Neural cell (in vitro differentiated cells): ENCODE data around the gene CD101. TPM values are rescaled to one million over a fixed set of nuclear protein-coding genes. Genes with fewer than 3 reads are reported as not detected.

Source experiments
- H2AFZ ChIP-seq: fragments of 200-600, 300-800 bp; sonication (generic), shearing (Covaris generic); 2 replicates; pipeline ENCODE4 v1.6.0; 2014; ENCODE audit warnings: low read depth, mild to moderate bottlenecking, antibody characterized with exemption, low read length, moderate library complexity
- H3F3A ChIP-seq: fragments of 200-600 bp; shearing (Covaris generic); 2 replicates; pipeline ENCODE4 v1.6.1; 2016; ENCODE audit warnings: mild to moderate bottlenecking, moderate library complexity, mixed read lengths, antibody characterized with exemption, low read length; ENCODE audit not compliant: insufficient read depth, poor library complexity, severe bottlenecking
- H3K27ac ChIP-seq: fragments of 200-600, 300-800 bp; sonication (generic), shearing (Covaris generic); 2 replicates; pipeline ENCODE4 v1.5.1; 2014; ENCODE audit warnings: mild to moderate bottlenecking, low read length, moderate library complexity
- H3K27me3 ChIP-seq: fragments of 300-800, 200-600 bp; sonication (generic), shearing (Covaris generic); 2 replicates; pipeline ENCODE4 v1.6.0; 2014; ENCODE audit warnings: mild to moderate bottlenecking, low read depth, low read length, moderate library complexity; ENCODE audit not compliant: insufficient read depth
- H3K36me3 ChIP-seq: fragments of 300-800, 200-600 bp; sonication (generic), shearing (Covaris generic); 2 replicates; pipeline ENCODE4 v1.5.1; 2014; ENCODE audit warnings: mild to moderate bottlenecking, antibody characterized with exemption, low read length, moderate library complexity; ENCODE audit not compliant: insufficient read depth
- H3K4me2 ChIP-seq: fragments of 300-800, 200-600 bp; sonication (generic), shearing (Covaris generic); 2 replicates; pipeline ENCODE4 v1.6.0; 2014; ENCODE audit warnings: mild to moderate bottlenecking, low read length
- H3K4me3 ChIP-seq: fragments of 300-800, 200-600 bp; sonication (generic), shearing (Covaris generic); 2 replicates; pipeline ENCODE4 v1.5.1; 2014; ENCODE audit warnings: mild to moderate bottlenecking, low read length, moderate library complexity
- H3K79me2 ChIP-seq: fragments of 200-600 bp; shearing (Covaris generic); replicated peaks from 2 replicates; pipeline ENCODE4 v1.6.0; 2014; ENCODE audit warnings: mild to moderate bottlenecking, low read length, moderate library complexity; ENCODE audit not compliant: insufficient read depth
- H3K9ac ChIP-seq: fragments of 300-800, 200-600 bp; sonication (generic), shearing (Covaris generic); 2 replicates; pipeline ENCODE4 v1.6.1; 2016; ENCODE audit warnings: mild to moderate bottlenecking, low read length, mixed read lengths
- H3K9me2 ChIP-seq: fragments of 200-600 bp; shearing (Covaris generic); 2 replicates; pipeline ENCODE4 v1.6.1; 2016; ENCODE audit warnings: mild to moderate bottlenecking, low read length, mixed read lengths; ENCODE audit not compliant: insufficient read depth
- H3K9me3 ChIP-seq: fragments of 200-600, 300-800 bp; sonication (generic), shearing (Covaris generic); 2 replicates; pipeline ENCODE4 v1.6.1; 2016; ENCODE audit warnings: mild to moderate bottlenecking, mixed run types, low read length, moderate library complexity, mixed read lengths
- H4K20me1 ChIP-seq: fragments of 200-600 bp; shearing (Covaris generic); 2 replicates; pipeline ENCODE4 v1.6.1; 2016; ENCODE audit warnings: mild to moderate bottlenecking, mixed run types; ENCODE audit not compliant: insufficient read depth
- EP300 ChIP-seq: fragments of 450-650 bp; conservative IDR thresholded peaks from 2 replicates; pipeline ENCODE4 v1.6.1; 2014; ENCODE audit warnings: antibody characterized with exemption, mild to moderate bottlenecking, moderate library complexity; ENCODE audit not compliant: poor library complexity, severe bottlenecking
- EZH2 ChIP-seq: fragments of 200-600, 300-800 bp; shearing (Covaris generic), sonication (generic); IDR thresholded peaks from 2 replicates; pipeline ENCODE4 v1.6.1; 2014; ENCODE audit warnings: antibody characterized with exemption, low read length, borderline replicate concordance, mild to moderate bottlenecking; ENCODE audit not compliant: insufficient read depth, poor library complexity, severe bottlenecking
- MXI1 ChIP-seq: fragments of 450-650 bp; conservative IDR thresholded peaks from 2 replicates; pipeline ENCODE4 v1.6.1; 2014; ENCODE audit warnings: antibody characterized with exemption, mild to moderate bottlenecking; ENCODE audit not compliant: poor library complexity, severe bottlenecking
- POLR2AphosphoS5 ChIP-seq: IDR thresholded peaks from 2 replicates; pipeline ENCODE4 v1.6.1; 2012
- RAD21 ChIP-seq: fragments of 450-650 bp; conservative IDR thresholded peaks from 2 replicates; pipeline ENCODE4 v1.6.1; 2014; ENCODE audit warnings: antibody characterized with exemption, mild to moderate bottlenecking, moderate library complexity
- SMC3 ChIP-seq: fragments of 450-650 bp; conservative IDR thresholded peaks from 2 replicates; pipeline ENCODE4 v1.6.1; 2014; ENCODE audit warnings: antibody characterized with exemption, mild to moderate bottlenecking, moderate library complexity; ENCODE audit not compliant: poor library complexity
- TAF1 ChIP-seq: IDR thresholded peaks from 2 replicates; pipeline ENCODE4 v1.6.1; 2012; ENCODE audit warnings: low read depth
- polyA plus RNA-seq: library from polyadenylated mRNA; depleted of rRNA; stranded (reverse); fragments of >200 nt; gene quantifications from 2 replicates; pipeline ENCODE4 v1.2.3, GENCODE V29; 2014
- TF ChIP-seq, protein P1 (sequence below): IDR thresholded peaks from 2 replicates; pipeline ENCODE4 v1.6.1; 2012; ENCODE audit warnings: borderline replicate concordance
- TF ChIP-seq, protein P2 (sequence below): fragments of 450-650 bp; IDR thresholded peaks from 2 replicates; pipeline ENCODE4 v1.5.1; 2014; ENCODE audit warnings: antibody characterized with exemption, mild to moderate bottlenecking, moderate library complexity; ENCODE audit not compliant: poor library complexity, severe bottlenecking

Gene CD101
- polyA plus RNA-seq, 1 donor from 2014 or later = 1.4 TPM

GRCh38 chr1:116997066-116997465 is 4.5 kb upstream of the CD101 start:
- no peak overlapping the region for H3K9ac ChIP-seq
- H3K27ac ChIP-seq = no peak overlapping the region
- H4K20me1 ChIP-seq = no peaks in the 10 kb centered on the region
- no peaks in the 10 kb centered on the region for H3K27me3 ChIP-seq
- H3F3A ChIP-seq = no peaks in the 10 kb centered on the region
- TF ChIP-seq, protein P1, sequence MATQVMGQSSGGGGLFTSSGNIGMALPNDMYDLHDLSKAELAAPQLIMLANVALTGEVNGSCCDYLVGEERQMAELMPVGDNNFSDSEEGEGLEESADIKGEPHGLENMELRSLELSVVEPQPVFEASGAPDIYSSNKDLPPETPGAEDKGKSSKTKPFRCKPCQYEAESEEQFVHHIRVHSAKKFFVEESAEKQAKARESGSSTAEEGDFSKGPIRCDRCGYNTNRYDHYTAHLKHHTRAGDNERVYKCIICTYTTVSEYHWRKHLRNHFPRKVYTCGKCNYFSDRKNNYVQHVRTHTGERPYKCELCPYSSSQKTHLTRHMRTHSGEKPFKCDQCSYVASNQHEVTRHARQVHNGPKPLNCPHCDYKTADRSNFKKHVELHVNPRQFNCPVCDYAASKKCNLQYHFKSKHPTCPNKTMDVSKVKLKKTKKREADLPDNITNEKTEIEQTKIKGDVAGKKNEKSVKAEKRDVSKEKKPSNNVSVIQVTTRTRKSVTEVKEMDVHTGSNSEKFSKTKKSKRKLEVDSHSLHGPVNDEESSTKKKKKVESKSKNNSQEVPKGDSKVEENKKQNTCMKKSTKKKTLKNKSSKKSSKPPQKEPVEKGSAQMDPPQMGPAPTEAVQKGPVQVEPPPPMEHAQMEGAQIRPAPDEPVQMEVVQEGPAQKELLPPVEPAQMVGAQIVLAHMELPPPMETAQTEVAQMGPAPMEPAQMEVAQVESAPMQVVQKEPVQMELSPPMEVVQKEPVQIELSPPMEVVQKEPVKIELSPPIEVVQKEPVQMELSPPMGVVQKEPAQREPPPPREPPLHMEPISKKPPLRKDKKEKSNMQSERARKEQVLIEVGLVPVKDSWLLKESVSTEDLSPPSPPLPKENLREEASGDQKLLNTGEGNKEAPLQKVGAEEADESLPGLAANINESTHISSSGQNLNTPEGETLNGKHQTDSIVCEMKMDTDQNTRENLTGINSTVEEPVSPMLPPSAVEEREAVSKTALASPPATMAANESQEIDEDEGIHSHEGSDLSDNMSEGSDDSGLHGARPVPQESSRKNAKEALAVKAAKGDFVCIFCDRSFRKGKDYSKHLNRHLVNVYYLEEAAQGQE = no peak
- TF ChIP-seq EP300 (no peak), RAD21 (no peak), EZH2 (no peak), SMC3 (no peak), POLR2AphosphoS5 (no peak), MXI1 (no peak), TAF1 (no peak)
- TF ChIP-seq, protein P2, sequence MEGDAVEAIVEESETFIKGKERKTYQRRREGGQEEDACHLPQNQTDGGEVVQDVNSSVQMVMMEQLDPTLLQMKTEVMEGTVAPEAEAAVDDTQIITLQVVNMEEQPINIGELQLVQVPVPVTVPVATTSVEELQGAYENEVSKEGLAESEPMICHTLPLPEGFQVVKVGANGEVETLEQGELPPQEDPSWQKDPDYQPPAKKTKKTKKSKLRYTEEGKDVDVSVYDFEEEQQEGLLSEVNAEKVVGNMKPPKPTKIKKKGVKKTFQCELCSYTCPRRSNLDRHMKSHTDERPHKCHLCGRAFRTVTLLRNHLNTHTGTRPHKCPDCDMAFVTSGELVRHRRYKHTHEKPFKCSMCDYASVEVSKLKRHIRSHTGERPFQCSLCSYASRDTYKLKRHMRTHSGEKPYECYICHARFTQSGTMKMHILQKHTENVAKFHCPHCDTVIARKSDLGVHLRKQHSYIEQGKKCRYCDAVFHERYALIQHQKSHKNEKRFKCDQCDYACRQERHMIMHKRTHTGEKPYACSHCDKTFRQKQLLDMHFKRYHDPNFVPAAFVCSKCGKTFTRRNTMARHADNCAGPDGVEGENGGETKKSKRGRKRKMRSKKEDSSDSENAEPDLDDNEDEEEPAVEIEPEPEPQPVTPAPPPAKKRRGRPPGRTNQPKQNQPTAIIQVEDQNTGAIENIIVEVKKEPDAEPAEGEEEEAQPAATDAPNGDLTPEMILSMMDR = no peak
- no peak overlapping the region for H3K4me3 ChIP-seq
- no peaks in the 10 kb centered on the region for H3K79me2 ChIP-seq
- peaks cover 6% of the 10 kb centered on the region for H3K36me3 ChIP-seq
- no peak overlapping the region for H2AFZ ChIP-seq
- no peaks in the 10 kb centered on the region for H3K9me3 ChIP-seq
- H3K4me2 ChIP-seq = no peak overlapping the region
- H3K9me2 ChIP-seq = no peaks in the 10 kb centered on the region

- TF ChIP-seq EP300 = no peak
- no peak for TF ChIP-seq EZH2
- TF ChIP-seq, protein P2 = no peak
- no peak for TF ChIP-seq RAD21
- TF ChIP-seq SMC3 = no peak
- TF ChIP-seq TAF1 = no peak
- TF ChIP-seq, protein P1 = no peak
- TF ChIP-seq MXI1 = no peak
- Histone ChIP-seq H2AFZ (no peak overlapping the region), H3F3A (no peaks in the 10 kb centered on the region), H3K27ac (no peak overlapping the region), H3K9me3 (no peaks in the 10 kb centered on the region), H3K4me3 (no peak overlapping the region), H4K20me1 (no peaks in the 10 kb centered on the region), H3K4me2 (no peak overlapping the region), H3K9me2 (no peaks in the 10 kb centered on the region), H3K36me3 (peaks cover 6% of the 10 kb centered on the region), H3K79me2 (no peaks in the 10 kb centered on the region), H3K27me3 (no peaks in the 10 kb centered on the region), H3K9ac (no peak overlapping the region)
Measured at GRCh38 chr1:116997636-116998035, 3.9 kb upstream of the CD101 start.
